ENCODE data around the gene CDH26.

The CDH26 gene

DNA sequence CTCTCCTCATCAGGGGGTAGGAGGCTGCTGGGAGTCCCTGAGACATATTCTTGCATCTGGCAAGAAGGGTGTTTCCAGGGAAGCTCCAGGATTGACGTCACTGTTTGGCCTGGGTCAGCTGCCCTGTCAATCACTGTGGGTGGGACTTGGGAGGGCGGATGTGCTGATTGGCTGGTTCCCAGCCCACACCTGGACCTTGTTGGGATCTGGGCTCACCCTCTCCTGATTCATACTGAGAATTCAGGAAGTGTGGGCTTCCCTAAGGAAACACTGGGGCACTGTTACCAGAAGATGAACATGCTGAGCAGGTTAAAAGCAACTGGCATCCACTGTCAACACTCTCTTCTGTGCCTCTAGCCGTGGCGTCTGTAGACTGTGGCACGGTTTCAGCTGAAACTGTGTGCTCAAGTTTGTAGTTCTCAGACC lies 36.5 kb downstream of the CDH26 start:
- no peak for TF ChIP-seq TAF1 (IDR thresholded peaks at IDR 0.05; ENCODE audit: low read depth)
- TF ChIP-seq CREB1 (IDR thresholded peaks at IDR 0.05; ENCODE audit: low read depth) = no peak
- TF ChIP-seq, protein P1, sequence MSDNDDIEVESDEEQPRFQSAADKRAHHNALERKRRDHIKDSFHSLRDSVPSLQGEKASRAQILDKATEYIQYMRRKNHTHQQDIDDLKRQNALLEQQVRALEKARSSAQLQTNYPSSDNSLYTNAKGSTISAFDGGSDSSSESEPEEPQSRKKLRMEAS (IDR thresholded peaks at IDR 0.05) = no peak
- no peak for TF ChIP-seq CEBPB (IDR thresholded peaks at IDR 0.05)
- no peak for TF ChIP-seq TEAD4 (IDR thresholded peaks at IDR 0.05)
- TF ChIP-seq RAD21 (IDR thresholded peaks at IDR 0.05; ENCODE audit: low read depth) = no peak
- no peak for TF ChIP-seq ZBTB7A (IDR thresholded peaks at IDR 0.05; ENCODE audit: low read depth)
- TF ChIP-seq, protein P2, sequence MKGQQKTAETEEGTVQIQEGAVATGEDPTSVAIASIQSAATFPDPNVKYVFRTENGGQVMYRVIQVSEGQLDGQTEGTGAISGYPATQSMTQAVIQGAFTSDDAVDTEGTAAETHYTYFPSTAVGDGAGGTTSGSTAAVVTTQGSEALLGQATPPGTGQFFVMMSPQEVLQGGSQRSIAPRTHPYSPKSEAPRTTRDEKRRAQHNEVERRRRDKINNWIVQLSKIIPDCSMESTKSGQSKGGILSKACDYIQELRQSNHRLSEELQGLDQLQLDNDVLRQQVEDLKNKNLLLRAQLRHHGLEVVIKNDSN (IDR thresholded peaks at IDR 0.05) = no peak
- TF ChIP-seq EP300 (IDR thresholded peaks at IDR 0.05; ENCODE audit: borderline replicate concordance) = no peak
- no peak for TF ChIP-seq EGR1 (IDR thresholded peaks at IDR 0.05)
- no peak for TF ChIP-seq TCF12 (IDR thresholded peaks at IDR 0.05; ENCODE audit: low read depth)
- TF ChIP-seq, protein P3, sequence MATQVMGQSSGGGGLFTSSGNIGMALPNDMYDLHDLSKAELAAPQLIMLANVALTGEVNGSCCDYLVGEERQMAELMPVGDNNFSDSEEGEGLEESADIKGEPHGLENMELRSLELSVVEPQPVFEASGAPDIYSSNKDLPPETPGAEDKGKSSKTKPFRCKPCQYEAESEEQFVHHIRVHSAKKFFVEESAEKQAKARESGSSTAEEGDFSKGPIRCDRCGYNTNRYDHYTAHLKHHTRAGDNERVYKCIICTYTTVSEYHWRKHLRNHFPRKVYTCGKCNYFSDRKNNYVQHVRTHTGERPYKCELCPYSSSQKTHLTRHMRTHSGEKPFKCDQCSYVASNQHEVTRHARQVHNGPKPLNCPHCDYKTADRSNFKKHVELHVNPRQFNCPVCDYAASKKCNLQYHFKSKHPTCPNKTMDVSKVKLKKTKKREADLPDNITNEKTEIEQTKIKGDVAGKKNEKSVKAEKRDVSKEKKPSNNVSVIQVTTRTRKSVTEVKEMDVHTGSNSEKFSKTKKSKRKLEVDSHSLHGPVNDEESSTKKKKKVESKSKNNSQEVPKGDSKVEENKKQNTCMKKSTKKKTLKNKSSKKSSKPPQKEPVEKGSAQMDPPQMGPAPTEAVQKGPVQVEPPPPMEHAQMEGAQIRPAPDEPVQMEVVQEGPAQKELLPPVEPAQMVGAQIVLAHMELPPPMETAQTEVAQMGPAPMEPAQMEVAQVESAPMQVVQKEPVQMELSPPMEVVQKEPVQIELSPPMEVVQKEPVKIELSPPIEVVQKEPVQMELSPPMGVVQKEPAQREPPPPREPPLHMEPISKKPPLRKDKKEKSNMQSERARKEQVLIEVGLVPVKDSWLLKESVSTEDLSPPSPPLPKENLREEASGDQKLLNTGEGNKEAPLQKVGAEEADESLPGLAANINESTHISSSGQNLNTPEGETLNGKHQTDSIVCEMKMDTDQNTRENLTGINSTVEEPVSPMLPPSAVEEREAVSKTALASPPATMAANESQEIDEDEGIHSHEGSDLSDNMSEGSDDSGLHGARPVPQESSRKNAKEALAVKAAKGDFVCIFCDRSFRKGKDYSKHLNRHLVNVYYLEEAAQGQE (IDR thresholded peaks at IDR 0.05; ENCODE audit: low read depth) = no peak
- no peak for TF ChIP-seq FOXM1 (IDR thresholded peaks at IDR 0.05; ENCODE audit: borderline replicate concordance, low read depth)
- no peak for TF ChIP-seq NFIC (IDR thresholded peaks at IDR 0.05)
- no peak for TF ChIP-seq YY1 (IDR thresholded peaks at IDR 0.05; ENCODE audit: low read depth)

DNA sequence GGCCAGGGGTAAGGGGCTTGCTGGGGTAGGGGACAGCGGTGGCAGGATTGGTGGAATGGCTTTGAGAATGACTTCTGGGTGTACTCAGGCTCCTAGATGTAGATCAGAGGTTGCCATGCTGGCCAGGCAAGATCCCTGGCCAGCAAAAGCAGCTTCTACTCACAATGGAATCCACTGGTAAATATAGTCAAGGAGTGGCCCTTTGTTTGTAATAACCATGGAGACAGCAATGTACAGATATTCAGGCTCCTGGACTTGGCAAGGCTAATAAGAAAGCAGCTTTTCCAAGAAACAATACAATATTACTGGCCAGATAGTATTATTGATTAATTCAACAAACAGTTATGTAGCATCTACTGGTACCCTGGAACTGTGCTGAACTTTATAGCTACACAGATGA lies 37.9 kb downstream of the CDH26 start:
- TF ChIP-seq CREB1 (IDR thresholded peaks at IDR 0.05; ENCODE audit: low read depth) = no peak
- no peak for TF ChIP-seq ZBTB7A (IDR thresholded peaks at IDR 0.05; ENCODE audit: low read depth)
- no peak for TF ChIP-seq CEBPB (IDR thresholded peaks at IDR 0.05)
- TF ChIP-seq, protein P3 (IDR thresholded peaks at IDR 0.05; ENCODE audit: low read depth) = no peak
- no peak for TF ChIP-seq FOXM1 (IDR thresholded peaks at IDR 0.05; ENCODE audit: borderline replicate concordance, low read depth)
- TF ChIP-seq, protein P2 (IDR thresholded peaks at IDR 0.05) = no peak

DNA sequence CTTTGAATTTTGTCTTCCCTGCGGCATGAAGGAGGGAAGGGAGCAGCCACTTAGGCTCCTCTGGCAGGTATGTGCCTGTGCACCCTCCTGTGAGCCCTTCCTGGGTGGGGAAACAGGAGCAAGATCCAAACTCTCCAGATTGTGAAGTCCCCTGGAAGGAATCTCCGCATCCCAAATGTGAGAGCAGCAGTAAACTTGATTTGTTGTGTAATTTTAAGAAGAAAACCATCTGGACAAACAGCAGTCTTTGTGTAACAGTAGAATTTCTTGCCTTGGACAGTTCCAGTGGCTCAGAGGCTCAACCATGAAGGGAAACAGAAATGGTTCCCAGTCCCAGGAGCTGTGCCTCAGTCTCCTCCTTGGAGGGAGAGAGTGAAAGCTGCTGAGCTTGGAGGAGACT lies 39.7 kb downstream of the CDH26 start:
- no peak for TF ChIP-seq YY1 (IDR thresholded peaks at IDR 0.05; ENCODE audit: low read depth)
- TF ChIP-seq TAF1 (IDR thresholded peaks at IDR 0.05; ENCODE audit: low read depth) = no peak
- TF ChIP-seq CREB1 (IDR thresholded peaks at IDR 0.05; ENCODE audit: low read depth) = no peak
- TF ChIP-seq, protein P2 (IDR thresholded peaks at IDR 0.05) = no peak
- TF ChIP-seq, protein P3 (IDR thresholded peaks at IDR 0.05; ENCODE audit: low read depth) = no peak
- TF ChIP-seq, protein P1 (IDR thresholded peaks at IDR 0.05) = no peak
- TF ChIP-seq FOXM1 (IDR thresholded peaks at IDR 0.05; ENCODE audit: borderline replicate concordance, low read depth) = no peak
- TF ChIP-seq CEBPB (IDR thresholded peaks at IDR 0.05) = no peak
- no peak for TF ChIP-seq ZBTB7A (IDR thresholded peaks at IDR 0.05; ENCODE audit: low read depth)
- no peak for TF ChIP-seq EP300 (IDR thresholded peaks at IDR 0.05; ENCODE audit: borderline replicate concordance)
- TF ChIP-seq NFIC (IDR thresholded peaks at IDR 0.05) = no peak
- TF ChIP-seq EGR1 (IDR thresholded peaks at IDR 0.05) = no peak
- no peak for TF ChIP-seq RAD21 (IDR thresholded peaks at IDR 0.05; ENCODE audit: low read depth)
- no peak for TF ChIP-seq TCF12 (IDR thresholded peaks at IDR 0.05; ENCODE audit: low read depth)
- TF ChIP-seq TEAD4 (IDR thresholded peaks at IDR 0.05) = no peak

DNA sequence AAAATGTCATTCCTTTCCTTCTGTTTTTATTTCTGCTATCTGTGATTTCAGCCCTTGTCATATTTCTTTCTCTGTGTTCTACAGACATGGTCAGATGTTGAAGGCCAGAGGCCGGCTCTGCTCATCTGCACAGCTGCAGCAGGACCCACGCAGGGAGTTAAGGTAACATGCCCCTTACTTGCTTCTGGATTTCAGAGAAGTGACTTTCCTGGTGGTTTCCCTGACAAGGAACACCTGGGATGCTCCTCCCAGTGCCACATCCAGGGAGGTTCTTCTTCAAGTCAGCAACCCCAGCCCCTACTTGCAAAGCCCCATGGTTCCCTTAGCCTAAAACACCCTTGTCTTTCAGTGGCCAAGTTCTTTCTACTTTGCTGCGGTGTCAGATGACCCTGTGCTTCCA lies 41.3 kb downstream of the CDH26 start:
- TF ChIP-seq, protein P3 (IDR thresholded peaks at IDR 0.05; ENCODE audit: low read depth) = no peak
- TF ChIP-seq TEAD4 (IDR thresholded peaks at IDR 0.05) (no peak), RAD21 (IDR thresholded peaks at IDR 0.05; ENCODE audit: low read depth) (no peak), ZBTB7A (IDR thresholded peaks at IDR 0.05; ENCODE audit: low read depth) (no peak)
- TF ChIP-seq, protein P1 (IDR thresholded peaks at IDR 0.05) = no peak
- TF ChIP-seq, protein P2 (IDR thresholded peaks at IDR 0.05) = no peak

Measured in Ishikawa (cell line).